Prostate gland (tissue), 2 donors: Measurements from ENCODE around the gene ODAD3. TPM values are rescaled to one million over a fixed set of nuclear protein-coding genes. Genes with fewer than 3 reads are reported as not detected.

Experiments
- DNase-seq: peaks from one replicate; pipeline ENCODE4 v3.0.0-alpha.2; 2019; ENCODE audit warnings: low spot score
- H3K27ac ChIP-seq, 2 donors: fragments of 200-600 bp; sonication (generic); 2 replicates each; pipeline ENCODE4 v1.5.1; 2017 to 2019
- H3K27me3 ChIP-seq: fragments of 200-600 bp; sonication (generic); replicated peaks from 2 replicates; pipeline ENCODE4 v1.5.1; 2019; ENCODE audit not compliant: insufficient read depth
- H3K36me3 ChIP-seq, 2 donors: fragments of 200-600 bp; sonication (generic); 1 replicate in 1 of 2; 2 replicates in 1 of 2; pipeline versions ENCODE4 v1.5.1 to v1.8.1; 2017 to 2019
- H3K4me1 ChIP-seq: fragments of 200-600 bp; sonication (generic); replicated peaks from 2 replicates; pipeline ENCODE4 v1.5.1; 2019
- H3K4me3 ChIP-seq, 2 donors: fragments of 200-600 bp; sonication (generic); 2 replicates each; pipeline ENCODE4 v1.5.1; 2017 to 2019
- H3K9me3 ChIP-seq: fragments of 200-600 bp; sonication (generic); 2 replicates; pipeline ENCODE4 v1.5.1; 2017
- POLR2A ChIP-seq: fragments of 450-650 bp; IDR thresholded peaks from one replicate; pipeline ENCODE4 v1.6.1; 2016; ENCODE audit warnings: antibody characterized with exemption, mild to moderate bottlenecking
- POLR2AphosphoS5 ChIP-seq: sonication (generic); formaldehyde crosslinking; IDR thresholded peaks from one replicate; pipeline ENCODE4 v1.6.1; 2017; ENCODE audit warnings: antibody characterized with exemption
- WGBS: methylation state at CpG from one replicate; pipeline ENCODE4 v1.1.5; 2018; 5-methylcytosine and 5-hydroxymethylcytosine counted together
- intact Hi-C: fragments of 100-400 bp; cut with DNase I; formaldehyde crosslinking; loops from one replicate; pipeline ENCODE4 v1.14.2; 2022
- total RNA-seq, 2 donors: library from RNA; depleted of rRNA; stranded (reverse); fragments of >200 nt; gene quantifications; one replicate each; pipeline ENCODE4 v1.1.0, GENCODE V29; 2016
- TF ChIP-seq, protein P1 (sequence below), 4 experiments: fragments of 200-600 bp in 2 of 4; fragments of 450-650 bp in 2 of 4; sonication (generic) in 2 of 4; IDR thresholded peaks; 1 replicate in 3 of 4; 2 replicates in 1 of 4; pipeline ENCODE4 v1.5.1; 2016 to 2019; ENCODE audit warnings: antibody characterized with exemption in 4 of 4, mild to moderate bottlenecking in 2 of 4, moderate library complexity in 2 of 4

Gene ODAD3
- total RNA-seq, 2 donors from 2014 or later: 1.3 to 2.7 TPM

DNA sequence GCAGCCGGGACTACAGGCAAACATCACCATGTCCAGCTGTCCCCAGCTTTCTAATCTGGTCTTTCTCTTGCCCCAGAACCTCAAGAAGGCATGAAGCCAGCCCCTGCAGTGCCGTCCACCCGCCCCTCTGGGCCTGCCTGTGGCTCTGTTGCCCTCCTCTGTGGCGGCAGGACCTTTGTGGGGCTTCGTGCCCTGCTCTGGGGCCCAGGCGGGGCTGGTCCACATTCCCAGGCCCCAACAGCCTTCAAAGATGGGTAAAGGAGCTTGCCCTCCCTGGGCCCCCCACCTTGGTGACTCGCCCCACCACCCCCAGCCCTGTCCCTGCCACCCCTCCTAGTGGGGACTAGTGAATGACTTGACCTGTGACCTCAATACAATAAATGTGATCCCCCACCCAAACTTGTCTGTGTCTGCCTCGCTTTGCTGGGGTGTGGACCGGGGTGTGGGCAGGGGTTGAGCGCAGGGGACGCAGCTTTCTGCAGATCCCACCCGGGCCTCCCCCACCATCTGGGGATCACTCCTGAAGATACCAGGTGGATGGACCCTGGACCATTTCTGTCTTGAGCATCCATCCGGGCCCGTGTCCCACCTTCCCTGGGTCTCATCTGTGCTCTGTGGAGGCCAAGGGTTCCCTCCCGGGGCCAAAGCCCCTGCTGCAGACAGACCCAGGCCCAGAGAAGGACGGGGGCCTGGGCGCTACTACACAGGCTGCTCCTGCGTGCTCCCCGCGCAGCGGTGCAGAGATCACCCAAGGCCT lies 15.8 kb upstream of the ODAD3 start:
- no peak for DNase-seq
- Histone ChIP-seq H3K4me1 (no peaks in the 10 kb centered on the region), H3K9me3 (no peaks in the 10 kb centered on the region), H3K27me3 (no peaks in the 10 kb centered on the region), H3K36me3 (peaks cover 0 to 12% of the 10 kb centered on the region in 2 donors), H3K4me3 (no peak overlapping the region), H3K27ac (no peak overlapping the region)
- 78% methylated on average over 21 of the region's 21 CpGs for whole genome bisulfite sequencing
- intact Hi-C loops: no loop called here
- TF ChIP-seq POLR2AphosphoS5 (no peak), POLR2A (no peak)
- TF ChIP-seq, protein P1, sequence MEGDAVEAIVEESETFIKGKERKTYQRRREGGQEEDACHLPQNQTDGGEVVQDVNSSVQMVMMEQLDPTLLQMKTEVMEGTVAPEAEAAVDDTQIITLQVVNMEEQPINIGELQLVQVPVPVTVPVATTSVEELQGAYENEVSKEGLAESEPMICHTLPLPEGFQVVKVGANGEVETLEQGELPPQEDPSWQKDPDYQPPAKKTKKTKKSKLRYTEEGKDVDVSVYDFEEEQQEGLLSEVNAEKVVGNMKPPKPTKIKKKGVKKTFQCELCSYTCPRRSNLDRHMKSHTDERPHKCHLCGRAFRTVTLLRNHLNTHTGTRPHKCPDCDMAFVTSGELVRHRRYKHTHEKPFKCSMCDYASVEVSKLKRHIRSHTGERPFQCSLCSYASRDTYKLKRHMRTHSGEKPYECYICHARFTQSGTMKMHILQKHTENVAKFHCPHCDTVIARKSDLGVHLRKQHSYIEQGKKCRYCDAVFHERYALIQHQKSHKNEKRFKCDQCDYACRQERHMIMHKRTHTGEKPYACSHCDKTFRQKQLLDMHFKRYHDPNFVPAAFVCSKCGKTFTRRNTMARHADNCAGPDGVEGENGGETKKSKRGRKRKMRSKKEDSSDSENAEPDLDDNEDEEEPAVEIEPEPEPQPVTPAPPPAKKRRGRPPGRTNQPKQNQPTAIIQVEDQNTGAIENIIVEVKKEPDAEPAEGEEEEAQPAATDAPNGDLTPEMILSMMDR (IDR thresholded peaks at IDR 0.05): no peak

DNA sequence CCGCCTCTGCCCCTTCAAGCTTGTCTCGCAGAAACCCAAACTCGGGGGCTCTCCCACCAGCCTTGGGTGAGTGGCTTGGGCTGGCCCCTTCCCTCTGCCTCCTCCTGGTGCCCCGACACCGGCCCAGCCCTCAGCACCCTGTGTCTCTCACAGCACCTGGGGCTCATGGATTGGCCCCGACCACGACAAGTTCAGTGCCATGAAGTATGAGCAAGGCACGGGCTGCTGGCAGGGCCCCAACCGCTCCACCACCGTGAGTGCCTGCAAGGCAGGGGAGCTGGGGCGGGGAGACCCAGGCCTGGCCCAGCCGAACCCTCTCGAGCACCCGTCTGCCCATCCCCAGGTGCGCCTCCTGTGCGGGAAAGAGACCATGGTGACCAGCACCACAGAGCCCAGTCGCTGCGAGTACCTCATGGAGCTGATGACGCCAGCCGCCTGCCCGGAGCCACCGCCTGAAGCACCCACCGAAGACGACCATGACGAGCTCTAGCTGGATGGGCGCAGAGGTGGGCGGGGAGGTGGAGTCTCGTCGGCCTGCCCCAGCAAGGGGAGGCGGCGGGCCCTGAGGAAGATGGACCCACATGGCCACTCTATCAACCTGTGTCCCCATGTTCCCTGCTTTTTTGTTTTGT lies 14.1 kb upstream of the ODAD3 start:
- DNase-seq: no peak
- no peaks in the 10 kb centered on the region for H3K4me1 ChIP-seq
- TF ChIP-seq POLR2A: no peak
- TF ChIP-seq POLR2AphosphoS5: no peak
- TF ChIP-seq, protein P1 (IDR thresholded peaks at IDR 0.05): no peak
- no peak overlapping the region for H3K4me3 ChIP-seq
- no peak overlapping the region for H3K27ac ChIP-seq
- WGBS: 96% methylated on average over 29 of the region's 31 CpGs
- intact Hi-C loops: loop anchor here (5.0 kb wide), 1 partner anchor 157 kb away; no protein-coding TSS in a partner anchor
- H3K9me3 ChIP-seq: no peaks in the 10 kb centered on the region
- peaks cover 0 to 12% of the 10 kb centered on the region in 2 donors for H3K36me3 ChIP-seq
- H3K27me3 ChIP-seq: no peaks in the 10 kb centered on the region

DNA sequence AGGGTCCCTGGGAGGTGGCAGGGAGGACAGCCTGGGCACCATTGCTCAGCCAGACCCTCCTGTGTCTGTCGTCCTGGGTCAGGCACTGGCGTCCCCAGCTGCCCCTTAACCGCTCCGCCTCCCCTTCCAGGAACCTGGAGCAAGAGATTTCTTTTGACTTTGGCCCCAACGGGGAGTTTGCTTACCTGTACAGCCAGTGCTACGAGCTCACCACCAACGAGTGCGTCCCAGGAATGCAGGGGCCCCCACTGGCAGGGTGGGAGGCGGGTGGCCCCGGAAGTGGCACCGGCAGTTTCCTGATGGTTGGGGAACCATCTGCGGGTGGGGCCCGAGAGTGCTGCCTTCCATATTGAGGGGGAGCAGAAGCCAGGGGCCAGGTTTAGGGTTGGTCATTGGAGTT lies 13.5 kb upstream of the ODAD3 start:
- intact Hi-C loops: loop anchor here (5.0 kb wide), 1 partner anchor 156 kb away; no protein-coding TSS in a partner anchor
- no peaks in the 10 kb centered on the region for H3K4me1 ChIP-seq
- WGBS: 83% methylated on average over 13 of the region's 13 CpGs
- peaks cover 0 to 12% of the 10 kb centered on the region in 2 donors for H3K36me3 ChIP-seq
- H3K4me3 ChIP-seq: no peak overlapping the region
- H3K27ac ChIP-seq: no peak overlapping the region
- no peak for DNase-seq
- no peaks in the 10 kb centered on the region for H3K9me3 ChIP-seq
- H3K27me3 ChIP-seq: no peaks in the 10 kb centered on the region
- no peak for TF ChIP-seq POLR2AphosphoS5
- TF ChIP-seq, protein P1 (IDR thresholded peaks at IDR 0.05): no peak
- TF ChIP-seq POLR2A: no peak

DNA sequence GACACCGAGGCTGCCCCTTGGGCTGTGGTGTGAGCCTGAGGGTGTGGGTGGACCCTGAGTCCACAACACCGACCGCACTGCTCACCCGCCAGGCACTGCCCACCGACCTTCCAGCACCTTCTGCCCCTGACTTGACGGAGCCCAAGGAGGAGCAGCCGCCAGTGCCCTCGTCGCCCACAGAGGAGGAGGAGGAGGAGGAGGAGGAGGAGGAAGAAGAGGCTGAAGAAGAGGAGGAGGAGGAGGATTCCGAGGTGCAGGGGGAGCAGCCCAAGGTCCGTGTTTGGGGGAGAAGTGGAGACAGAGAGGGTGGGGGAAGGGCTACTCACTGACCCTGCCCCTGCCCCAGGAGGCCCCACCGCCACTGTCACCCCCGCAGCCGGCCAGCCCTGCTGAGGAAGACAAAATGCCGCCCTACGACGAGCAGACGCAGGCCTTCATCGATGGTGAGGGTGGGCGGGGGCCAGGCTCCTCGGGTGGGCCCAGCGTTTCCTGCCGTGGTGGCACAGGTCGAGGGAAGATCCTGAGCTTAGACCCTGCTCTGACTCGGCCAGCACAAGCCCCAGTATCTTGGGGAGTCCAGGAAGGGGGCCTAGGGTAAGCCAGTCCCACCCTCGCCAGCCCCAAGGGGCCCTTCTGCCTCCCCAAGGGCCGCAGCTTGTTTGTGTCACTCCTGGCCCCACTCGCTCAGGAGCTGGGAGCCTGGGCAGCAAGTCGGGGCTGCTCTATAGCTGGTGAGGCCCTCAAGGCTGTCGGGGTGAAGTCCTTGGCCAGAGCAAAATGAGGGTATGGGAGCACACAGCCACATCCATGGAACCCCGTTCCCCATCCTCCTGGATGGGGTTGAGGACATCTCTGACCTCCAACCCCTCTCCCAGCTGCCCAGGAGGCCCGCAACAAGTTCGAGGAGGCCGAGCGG lies 12.7 kb upstream of the ODAD3 start:
- Histone ChIP-seq H3K9me3 (no peaks in the 10 kb centered on the region), H3K36me3 (peaks cover 0 to 12% of the 10 kb centered on the region in 2 donors), H3K4me1 (no peaks in the 10 kb centered on the region), H3K27ac (no peak overlapping the region), H3K27me3 (no peaks in the 10 kb centered on the region), H3K4me3 (no peak overlapping the region)
- intact Hi-C loops: loop anchor here (5.0 kb wide), 1 partner anchor 155 kb away; no protein-coding TSS in a partner anchor
- TF ChIP-seq POLR2AphosphoS5 (no peak), POLR2A (no peak)
- TF ChIP-seq, protein P1 (IDR thresholded peaks at IDR 0.05): no peak
- DNase-seq: no peak
- 90% methylated on average over 35 of the region's 35 CpGs for WGBS
